Measurements from ENCODE around the gene RIPPLY2.
"Not testable (repeated sequence)": the region's sequence is repeated elsewhere in the genome, so short reads cannot be mapped to it uniquely, and the experiment has no call there.

Gene RIPPLY2

GRCh38 chr6:83893024-83893423 is 39.9 kb downstream of the RIPPLY2 start:
- DNase-seq (ENCODE audit: insufficient read length, low spot score), result no peak

GRCh38 chr6:83897094-83897493 is 43.9 kb downstream of the RIPPLY2 start:
- FAIRE-seq; DNase-seq (ENCODE audit: insufficient read length, low spot score): not testable (repeated sequence)

More at GRCh38 chr6:83893024-83893423, 39.9 kb downstream of the RIPPLY2 start:
- no peak for FAIRE-seq

GRCh38 chr6:83901624-83902023 is 48.5 kb downstream of the RIPPLY2 start:
- FAIRE-seq (no peak), DNase-seq (ENCODE audit: insufficient read length, low spot score) (no peak)

- DNase-seq (ENCODE audit: insufficient read length, low spot score) (no peak), FAIRE-seq (no peak)
Measured at GRCh38 chr6:83904395-83904794, 51.2 kb downstream of the RIPPLY2 start.

- FAIRE-seq (no peak), DNase-seq (ENCODE audit: insufficient read length, low spot score) (no peak)
Measured at GRCh38 chr6:83905648-83906047, 52.5 kb downstream of the RIPPLY2 start.

Data from HTR-8/SVneo (cell line).